HG03439 (cell line): ENCODE measurements around the gene ABTB1.

Source experiments
- ATAC-seq: cut with Tn5 transposase; IDR thresholded peaks from one replicate; pipeline ENCODE4 v1.9.1; 2021; ENCODE audit warnings: mild to moderate bottlenecking, moderate library complexity; ENCODE audit not compliant: unreplicated experiment

Gene ABTB1

GRCh38 chr3:127718245-127718915 is 45.6 kb downstream of the ABTB1 start:
- ATAC-seq: no peak

DNA sequence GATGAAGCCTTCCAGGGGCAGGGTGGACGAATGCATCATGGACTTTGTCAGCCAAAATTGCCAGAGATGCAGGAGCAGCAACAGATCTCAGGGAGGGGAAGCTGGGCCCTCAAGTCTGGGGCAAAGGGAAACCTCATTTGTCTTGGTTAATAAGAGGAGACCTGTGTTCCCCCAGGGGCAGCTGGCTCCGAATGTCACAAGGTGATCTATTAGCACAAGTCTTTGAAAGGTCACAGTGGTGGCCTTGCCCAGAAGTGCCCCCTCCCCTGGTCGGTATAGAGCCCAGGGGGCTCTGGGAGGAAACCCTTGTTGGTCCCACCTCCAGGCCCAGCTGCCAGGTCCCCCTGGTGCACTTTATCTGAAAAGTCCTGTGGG is 46.2 kb downstream of the ABTB1 start:
- ATAC-seq: no peak

GRCh38 chr3:127719369-127719768 is 46.6 kb downstream of the ABTB1 start:
- ATAC-seq: no peak

GRCh38 chr3:127720161-127720823 is 47.5 kb downstream of the ABTB1 start:
- no peak for ATAC-seq

DNA sequence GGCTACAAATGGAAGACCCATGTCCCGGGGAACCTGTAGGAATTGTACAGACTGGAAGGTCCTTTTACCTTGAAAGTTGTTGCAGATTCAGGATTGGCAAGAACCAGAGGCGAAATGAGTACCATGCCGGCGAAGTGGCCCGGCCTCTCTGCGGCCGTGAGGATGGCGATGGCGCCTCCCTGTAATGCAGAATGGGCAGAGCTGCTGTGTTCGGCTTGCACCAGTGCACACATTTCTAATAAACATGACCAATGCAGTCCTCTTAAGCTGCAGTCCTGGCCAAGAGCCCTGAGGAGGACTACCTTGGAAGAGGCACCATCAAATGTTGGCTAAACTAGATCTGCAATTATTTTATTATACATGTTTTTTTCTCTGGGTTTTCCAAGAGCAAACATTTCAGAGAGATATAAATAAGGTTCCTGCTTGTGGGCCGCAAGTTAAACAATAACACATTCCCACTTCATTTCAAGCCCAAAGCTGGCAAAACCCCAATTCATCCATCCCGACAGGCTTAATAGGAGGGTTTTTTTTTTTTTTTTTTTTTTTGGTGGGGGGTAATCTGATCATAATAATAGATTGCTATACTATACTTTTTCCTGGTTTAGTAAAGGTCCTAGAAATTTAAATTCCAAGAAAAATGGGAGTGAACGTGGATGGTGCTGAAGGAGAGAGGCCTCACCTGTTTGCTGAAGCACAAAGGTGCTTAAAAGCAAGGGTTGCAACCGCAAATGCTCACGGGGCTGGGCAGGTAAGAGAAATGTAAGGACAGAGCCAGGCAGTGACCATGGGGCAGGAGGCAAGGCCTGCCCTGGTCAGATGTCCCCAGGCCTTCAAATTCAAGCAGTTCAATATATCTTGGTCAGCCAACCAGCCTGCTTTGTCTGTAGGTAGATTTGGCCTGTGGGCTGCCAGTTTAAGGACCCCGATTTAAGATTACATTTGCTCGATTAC is 48.5 kb downstream of the ABTB1 start:
- no peak for ATAC-seq

GRCh38 chr3:127722091-127722784 is 49.5 kb downstream of the ABTB1 start:
- no peak for ATAC-seq

GRCh38 chr3:127723011-127723567 is 50.3 kb downstream of the ABTB1 start:
- no peak for ATAC-seq

- ATAC-seq: no peak
These were observed 54.1 kb downstream of the ABTB1 start for GRCh38 chr3:127726894-127727293.

DNA sequence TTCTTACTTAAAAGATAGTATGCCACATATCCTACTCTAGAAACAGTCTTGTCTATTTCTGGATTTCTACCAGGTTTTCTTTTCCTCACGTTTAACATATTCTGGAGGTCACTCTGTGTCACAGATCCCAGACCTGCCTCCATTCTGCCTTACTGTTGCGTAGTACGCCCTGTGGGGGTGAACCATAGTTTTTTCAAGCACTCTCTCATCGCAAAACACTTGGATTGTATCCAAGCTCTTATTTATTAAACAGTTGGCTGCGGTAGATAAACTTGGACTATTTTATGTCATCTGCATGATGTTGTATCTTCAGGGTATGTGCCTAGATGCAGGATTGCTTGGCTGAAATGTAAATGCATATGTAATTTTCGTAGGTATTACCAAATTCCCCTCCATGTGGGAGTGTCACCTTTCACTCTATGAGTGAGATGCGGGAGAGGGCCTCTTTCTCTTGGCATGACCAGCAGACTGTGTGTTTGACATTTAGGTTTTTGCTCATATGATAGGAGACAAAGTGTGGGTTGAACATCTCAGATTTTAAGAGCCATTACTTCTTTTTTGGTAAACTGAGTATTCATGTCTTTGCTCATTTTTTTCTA is 55.8 kb downstream of the ABTB1 start:
- ATAC-seq: no peak

GRCh38 chr3:127729556-127730056 is 56.9 kb downstream of the ABTB1 start:
- ATAC-seq: no peak

DNA sequence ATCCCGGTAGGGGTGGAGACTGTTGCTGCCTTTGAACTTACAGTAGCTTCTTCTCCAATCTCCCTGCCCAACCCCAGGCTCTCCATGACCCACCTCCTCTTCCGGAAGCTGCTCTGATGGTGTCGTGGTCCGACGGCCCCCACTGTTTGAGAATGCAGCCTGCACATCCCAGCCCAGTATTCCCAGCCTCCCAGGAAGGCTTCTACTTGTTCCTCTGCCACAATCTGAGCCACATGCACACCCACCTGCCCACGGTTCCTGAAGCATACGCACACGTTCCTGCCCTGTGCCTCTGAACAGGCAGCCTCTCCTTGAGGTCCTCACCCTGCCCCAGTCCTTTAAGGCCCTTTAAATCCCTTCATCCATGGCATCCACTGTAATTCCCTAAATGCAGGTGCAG is 57.4 kb downstream of the ABTB1 start:
- no peak for ATAC-seq
